ENCODE results near the gene HERC6.

- TF ChIP-seq CTCF (IDR thresholded peaks at IDR 0.05) (no peak), POLR2A (IDR thresholded peaks at IDR 0.05) (no peak)
These were observed 88.7 kb downstream of the HERC6 start for GRCh38 chr4:88467392-88467791.

All from Peyer's patch (tissue), 4 donors.